ENCODE measurements around the gene CCL4L2.

GRCh38 chr17:36212966-36213365 lies 2.1 kb downstream of the CCL4L2 start:
- TF ChIP-seq POLR2A (IDR thresholded peaks at IDR 0.05; ENCODE audit: low read depth, low read length) (no peak), POLR2AphosphoS5 (IDR thresholded peaks at IDR 0.05; ENCODE audit: low read depth, low read length) (no peak)
